Caki2 (cell line): ENCODE results near the gene AGAP1. TPM values are rescaled to one million over a fixed set of nuclear protein-coding genes. Genes with fewer than 3 reads are reported as not detected.
"Not testable (repeated sequence)": the region's sequence is repeated elsewhere in the genome, so short reads cannot be mapped to it uniquely, and the experiment has no call there.

ENCODE experiments used
- DNase-seq: peaks from one replicate; pipeline ENCODE4 v3.0.0-alpha.2; 2015; ENCODE audit warnings: low read depth
- in situ Hi-C: cut with HindIII; loops from 2 replicates; pipeline ENCODE4 v1.10.0; 2016; ENCODE audit warnings: low sequenced_read_pairs, low pct_unique_long_range_greater_than_20kb, mixed read lengths
- total RNA-seq: library from RNA; depleted of rRNA; stranded (reverse); fragments of >200 nt; shearing (Covaris generic); gene quantifications from 2 replicates; pipeline ENCODE4 v1.2.3, GENCODE V29; 2014; ENCODE audit warnings: low replicate concordance

The AGAP1 gene
- total RNA-seq, 1 experiment from 2014 or later = 5.3 TPM

GRCh38 chr2:235764478-235764877 is 270.6 kb downstream of the AGAP1 start:
- in situ Hi-C loops, DNase-seq: not testable (repeated sequence)

GRCh38 chr2:235765181-235765820 is 271.5 kb downstream of the AGAP1 start:
- peak; percentile 77 for DNase-seq
- in situ Hi-C loops = no loop called here

GRCh38 chr2:235766278-235766677 is 272.4 kb downstream of the AGAP1 start:
- DNase-seq = peak; percentile 71
- in situ Hi-C loops = no loop called here

GRCh38 chr2:235768606-235769005 is 274.8 kb downstream of the AGAP1 start:
- in situ Hi-C loops = no loop called here
- no peak for DNase-seq

GRCh38 chr2:235769046-235769445 is 275.2 kb downstream of the AGAP1 start:
- peak; percentile 14 for DNase-seq
- in situ Hi-C loops = no loop called here

- in situ Hi-C loops = no loop called here
- no peak for DNase-seq
Measured at GRCh38 chr2:235770909-235771820, 277.3 kb downstream of the AGAP1 start.

GRCh38 chr2:235773188-235773928 is 279.5 kb downstream of the AGAP1 start:
- DNase-seq = peak; percentile 57
- in situ Hi-C loops = no loop called here

GRCh38 chr2:235774153-235774870 is 280.5 kb downstream of the AGAP1 start:
- DNase-seq = no peak
- in situ Hi-C loops = no loop called here

GRCh38 chr2:235776531-235776930 is 282.7 kb downstream of the AGAP1 start:
- in situ Hi-C loops = no loop called here
- DNase-seq = no peak

- DNase-seq = peak; percentile 40
- in situ Hi-C loops = no loop called here
Measured at GRCh38 chr2:235779444-235779896, 285.6 kb downstream of the AGAP1 start.

GRCh38 chr2:235780401-235780800 is 286.6 kb downstream of the AGAP1 start:
- in situ Hi-C loops = no loop called here
- no peak for DNase-seq

GRCh38 chr2:235781775-235782174 is 287.9 kb downstream of the AGAP1 start:
- DNase-seq = no peak
- in situ Hi-C loops = no loop called here

GRCh38 chr2:235784788-235785187 is 290.9 kb downstream of the AGAP1 start:
- in situ Hi-C loops = no loop called here
- DNase-seq = no peak

- in situ Hi-C loops = no loop called here
- no peak for DNase-seq
Measured at GRCh38 chr2:235789552-235789951, 295.7 kb downstream of the AGAP1 start.

- in situ Hi-C loops = no loop called here
- no peak for DNase-seq
Measured at GRCh38 chr2:235793163-235793752, 299.4 kb downstream of the AGAP1 start.

- DNase-seq = no peak
- in situ Hi-C loops = no loop called here
Measured at GRCh38 chr2:235799281-235799680, 305.4 kb downstream of the AGAP1 start.

- DNase-seq = no peak
Measured at GRCh38 chr2:235802542-235802941, 308.7 kb downstream of the AGAP1 start.

GRCh38 chr2:235803028-235803427 is 309.2 kb downstream of the AGAP1 start:
- in situ Hi-C loops = no loop called here
- DNase-seq = no peak

More at GRCh38 chr2:235802542-235802941, 308.7 kb downstream of the AGAP1 start:
- in situ Hi-C loops = no loop called here
